HL-60/S4 treated with phorbol 12-myristate 13-acetate at 8.2 ng/mL for 4 days and 3 days (cell line): ENCODE measurements around the gene TAF4.
"Not testable (repeated sequence)": the region's sequence is repeated elsewhere in the genome, so short reads cannot be mapped to it uniquely, and the experiment has no call there.

ENCODE experiments used
- in situ Hi-C: fragments of 300-500 bp; cut with MboI; formaldehyde crosslinking; loops from 2 replicates; pipeline ENCODE4 v1.15.0; 2022; ENCODE audit warnings: low sequenced_read_pairs

Gene TAF4

GRCh38 chr20:61983965-61984364 lies 81.7 kb downstream of the TAF4 start:
- in situ Hi-C loops: no loop called here

- in situ Hi-C loops: no loop called here
Observed at GRCh38 chr20:61982951-61983315, 82.7 kb downstream of the TAF4 start.

GRCh38 chr20:61982191-61982950 lies 83.3 kb downstream of the TAF4 start:
- in situ Hi-C loops: no loop called here

- in situ Hi-C loops: not testable (repeated sequence)
Observed at GRCh38 chr20:61981691-61982090, 84.0 kb downstream of the TAF4 start.

GRCh38 chr20:61980647-61981583 lies 84.8 kb downstream of the TAF4 start:
- in situ Hi-C loops: no loop called here

- in situ Hi-C loops: no loop called here
Observed at GRCh38 chr20:61979701-61980635, 85.7 kb downstream of the TAF4 start.

GRCh38 chr20:61979090-61979489 lies 86.6 kb downstream of the TAF4 start:
- in situ Hi-C loops: no loop called here

GRCh38 chr20:61978491-61978890 lies 87.2 kb downstream of the TAF4 start:
- in situ Hi-C loops: no loop called here

GRCh38 chr20:61977419-61977786 lies 88.3 kb downstream of the TAF4 start:
- in situ Hi-C loops: no loop called here

GRCh38 chr20:61976644-61977418 lies 88.8 kb downstream of the TAF4 start:
- in situ Hi-C loops: no loop called here

- in situ Hi-C loops: no loop called here
Observed at GRCh38 chr20:61976263-61976643, 89.4 kb downstream of the TAF4 start.

- in situ Hi-C loops: no loop called here
Observed at GRCh38 chr20:61975407-61976129, 90.1 kb downstream of the TAF4 start.

GRCh38 chr20:61974357-61974665 lies 91.4 kb downstream of the TAF4 start:
- in situ Hi-C loops: no loop called here

- in situ Hi-C loops: no loop called here
Observed at GRCh38 chr20:61973515-61974356, 91.9 kb downstream of the TAF4 start.

- in situ Hi-C loops: no loop called here
Observed at GRCh38 chr20:61972636-61973508, 92.8 kb downstream of the TAF4 start.

- in situ Hi-C loops: not testable (repeated sequence)
Observed at GRCh38 chr20:61971595-61971994, 94.1 kb downstream of the TAF4 start.

GRCh38 chr20:61970357-61970756 lies 95.3 kb downstream of the TAF4 start:
- in situ Hi-C loops: no loop called here

GRCh38 chr20:61969806-61970205 lies 95.9 kb downstream of the TAF4 start:
- in situ Hi-C loops: no loop called here
